OCI-M2 (cell line): ENCODE results near the gene LCP2.
A peak's percentile ranks its signal among the peaks of the same experiment; 100 is the strongest.

Experiments
- DNase-seq: peaks from one replicate; lab custom pipeline; 2025; ENCODE audit not compliant: unreplicated experiment; lab: John Stamatoyannopoulos, UW

The LCP2 gene

GRCh38 chr5:170296935-170297588 lies 515 bp downstream of the LCP2 start:
- DNase-seq = no peak

- no peak for DNase-seq
Observed at GRCh38 chr5:170296036-170296934, 1.3 kb downstream of the LCP2 start.

- DNase-seq = no peak
Observed at GRCh38 chr5:170294556-170294955, 3.0 kb downstream of the LCP2 start.

- no peak for DNase-seq
Observed at GRCh38 chr5:170294057-170294456, 3.5 kb downstream of the LCP2 start.

GRCh38 chr5:170293273-170293672 lies 4.3 kb downstream of the LCP2 start:
- DNase-seq = no peak

- DNase-seq = no peak
Observed at GRCh38 chr5:170292179-170293104, 5.1 kb downstream of the LCP2 start.

- DNase-seq = no peak
Observed at GRCh38 chr5:170290498-170290897, 7.1 kb downstream of the LCP2 start.

GRCh38 chr5:170289764-170290163 lies 7.8 kb downstream of the LCP2 start:
- no peak for DNase-seq

- DNase-seq = no peak
Observed at GRCh38 chr5:170289121-170289520, 8.5 kb downstream of the LCP2 start.

GRCh38 chr5:170288551-170288950 lies 9.0 kb downstream of the LCP2 start:
- DNase-seq = no peak

- no peak for DNase-seq
Observed at GRCh38 chr5:170288151-170288550, 9.4 kb downstream of the LCP2 start.

GRCh38 chr5:170287532-170287931 lies 10.0 kb downstream of the LCP2 start:
- DNase-seq = no peak

- no peak for DNase-seq
Observed at GRCh38 chr5:170286386-170286925, 11.1 kb downstream of the LCP2 start.

- no peak for DNase-seq
Observed at GRCh38 chr5:170285181-170285580, 12.4 kb downstream of the LCP2 start.

- no peak for DNase-seq
Observed at GRCh38 chr5:170284231-170284630, 13.3 kb downstream of the LCP2 start.

- no peak for DNase-seq
Observed at GRCh38 chr5:170283296-170283695, 14.3 kb downstream of the LCP2 start.

GRCh38 chr5:170280011-170280493 lies 17.5 kb downstream of the LCP2 start:
- DNase-seq = no peak

- no peak for DNase-seq
Observed at GRCh38 chr5:170279459-170279817, 18.1 kb downstream of the LCP2 start.

GRCh38 chr5:170278611-170279458 lies 18.7 kb downstream of the LCP2 start:
- DNase-seq = peak; percentile 53

- DNase-seq = no peak
Observed at GRCh38 chr5:170277867-170278281, 19.7 kb downstream of the LCP2 start.
